H4 (cell line): Measurements from ENCODE around the gene GSDME. TPM values are rescaled to one million over a fixed set of nuclear protein-coding genes. Genes with fewer than 3 reads are reported as not detected.
"Not testable (repeated sequence)": the region's sequence is repeated elsewhere in the genome, so short reads cannot be mapped to it uniquely, and the experiment has no call there.

Experiments used
- DNase-seq: peaks from one replicate; pipeline ENCODE4 v3.0.0-alpha.2; 2015; ENCODE audit warnings: low spot score
- total RNA-seq: library from RNA; depleted of rRNA; stranded (reverse); fragments of >200 nt; shearing (Covaris generic); gene quantifications from 2 replicates; pipeline ENCODE4 v1.2.3, GENCODE V29; 2014

Gene GSDME
- total RNA-seq, 1 experiment from 2014 or later: 24.4 TPM

- DNase-seq: peak; percentile 89
These were observed 15.4 kb downstream of the GSDME start for GRCh38 chr7:24741679-24742505.

- no peak for DNase-seq
These were observed 16.4 kb downstream of the GSDME start for GRCh38 chr7:24740871-24741270.

- no peak for DNase-seq
These were observed 18.0 kb downstream of the GSDME start for GRCh38 chr7:24739306-24739705.

GRCh38 chr7:24738577-24738976, 18.7 kb downstream of the GSDME start:
- no peak for DNase-seq

GRCh38 chr7:24737281-24737680, 20.0 kb downstream of the GSDME start:
- no peak for DNase-seq

- not testable (repeated sequence) for DNase-seq
These were observed 21.7 kb downstream of the GSDME start for GRCh38 chr7:24735594-24735993.

- DNase-seq: no peak
These were observed 23.0 kb downstream of the GSDME start for GRCh38 chr7:24734306-24734705.

- DNase-seq: no peak
These were observed 23.7 kb downstream of the GSDME start for GRCh38 chr7:24733414-24734060.

- DNase-seq: peak; percentile 80
These were observed 24.4 kb downstream of the GSDME start for GRCh38 chr7:24732646-24733413.

GRCh38 chr7:24731313-24731712, 26.0 kb downstream of the GSDME start:
- no peak for DNase-seq

- DNase-seq: no peak
These were observed 27.3 kb downstream of the GSDME start for GRCh38 chr7:24730018-24730369.

- no peak for DNase-seq
These were observed 27.8 kb downstream of the GSDME start for GRCh38 chr7:24729365-24730017.

GRCh38 chr7:24728503-24729364, 28.5 kb downstream of the GSDME start:
- DNase-seq: no peak

- no peak for DNase-seq
These were observed 29.2 kb downstream of the GSDME start for GRCh38 chr7:24728121-24728500.

GRCh38 chr7:24727154-24728120, 29.8 kb downstream of the GSDME start:
- DNase-seq: no peak

- no peak for DNase-seq
These were observed 31.6 kb downstream of the GSDME start for GRCh38 chr7:24725554-24726241.

- no peak for DNase-seq
These were observed 32.6 kb downstream of the GSDME start for GRCh38 chr7:24724451-24725190.

- no peak for DNase-seq
These were observed 34.1 kb downstream of the GSDME start for GRCh38 chr7:24723178-24723530.
